ENCODE data around the gene LRMDA. TPM values are rescaled to one million over a fixed set of nuclear protein-coding genes. Genes with fewer than 3 reads are reported as not detected.

The LRMDA gene
- total and polyA plus RNA-seq, 2 of the 13 experiments (the other 11 are each of a cell fraction or from before 2014, with no cell fraction given), result 13.4 to 22.0 TPM

DNA sequence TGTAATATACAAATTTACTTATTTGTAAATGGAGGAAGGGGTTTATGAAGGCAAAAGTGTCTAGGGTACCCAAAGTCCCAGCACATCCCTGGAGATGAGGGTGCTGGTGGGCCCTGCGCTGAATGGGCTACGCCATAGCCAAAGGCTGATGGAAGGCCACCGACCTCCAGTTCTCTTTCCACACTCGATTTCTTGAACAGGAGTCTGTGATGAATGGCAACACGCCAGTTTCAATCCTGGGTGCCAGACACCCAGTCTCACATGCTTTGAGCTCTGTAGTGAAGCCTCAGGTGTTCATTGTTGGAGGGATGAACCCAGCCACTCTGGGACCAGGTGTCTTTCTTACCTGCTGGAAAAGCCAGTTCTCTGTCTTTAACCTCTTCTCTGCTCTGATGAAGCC, 752 bp downstream of the LRMDA start (continued):
- TF ChIP-seq SP4 (CRISPR knock-in tag; IDR thresholded peaks at IDR 0.05), result no peak
- TF ChIP-seq ZNF772 (CRISPR knock-in tag; IDR thresholded peaks at IDR 0.05), result 0 out of 2 replicates have a peak, but pooled peaks have one; percentile 27
- no peak for TF ChIP-seq ZIK1 (CRISPR knock-in tag; IDR thresholded peaks at IDR 0.05; ENCODE audit: borderline replicate concordance, low read depth)
- no peak; the same call in 1 of the 2 replicates for TF ChIP-seq NAIF1 (CRISPR knock-in tag; IDR thresholded peaks at IDR 0.05; ENCODE audit: borderline replicate concordance)
- no peak for TF ChIP-seq SYNCRIP (IDR thresholded peaks at IDR 0.05; ENCODE audit: insufficient read depth, low read depth, low read length)
- TF ChIP-seq ZBTB38 (CRISPR knock-in tag; IDR thresholded peaks at IDR 0.05), result no peak

DNA sequence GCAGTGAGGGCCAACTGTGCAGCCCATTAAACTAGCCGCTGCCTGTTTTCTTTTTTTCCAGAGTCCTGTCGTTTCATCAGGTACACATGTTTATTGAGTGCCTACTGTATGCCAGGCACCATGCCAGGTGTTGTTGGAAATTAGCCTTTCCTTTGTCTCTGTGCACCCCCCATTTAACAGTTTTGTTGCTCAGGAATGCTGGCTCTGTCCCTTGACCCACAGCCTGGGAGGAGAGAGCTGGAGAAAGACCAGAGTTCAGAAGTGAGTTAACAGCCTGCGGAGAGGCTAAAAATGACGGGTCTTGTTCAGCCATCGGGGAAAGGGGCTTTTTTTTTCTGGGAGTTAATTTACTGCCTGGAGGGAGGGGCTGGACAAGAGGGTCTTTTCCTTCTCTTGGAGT, 1.3 kb downstream of the LRMDA start:
- CTCF ChIA-PET (ENCODE audit: low intra/inter-chr PET ratio, low total read pairs), result no interaction called here
- Histone ChIP-seq H3K4me2 (ENCODE audit: low read depth, low read length) (peak overlapping the region; percentile 97), H3K9me3 (ENCODE audit: low read length) (no peaks in the 10 kb centered on the region), H2AFZ (ENCODE audit: low read length) (peak overlapping the region; percentile 15), H3K27me3 (ENCODE audit: control insufficient read depth in 1 of 2, insufficient read depth in 2 of 2, low read length in 2 of 2) (no peaks in the 10 kb centered on the region), H3K4me3 (replicated peaks in 1 of 3; ENCODE audit: insufficient read depth in 1 of 3, low read depth in 2 of 3, low read length in 3 of 3) (peak overlapping the region; percentile 77 to 95 (median 79)), H3K27ac (ENCODE audit: extremely low read length, insufficient read depth, low read length) (peak overlapping the region; percentile 92), H3K36me3 (replicated peaks in 1 of 2; ENCODE audit: control insufficient read depth in 1 of 2, insufficient read depth in 2 of 2, low read length in 2 of 2) (no peaks in the 10 kb centered on the region), H3K79me2 (ENCODE audit: insufficient read depth, low read length) (peaks cover 21% of the 10 kb centered on the region), H4K20me1 (ENCODE audit: insufficient read depth, low read length) (no peaks in the 10 kb centered on the region), H3K9ac (ENCODE audit: insufficient read depth, low read depth, low read length) (peak overlapping the region; percentile 91), H3K4me1 (ENCODE audit: insufficient read depth, low read length) (peaks cover 90% of the 10 kb centered on the region)
- in situ Hi-C loops (cut with HindIII; ENCODE audit: extremely low pct_ligation_motif_present, low pct_unique_long_range_greater_than_20kb) (loop anchor here (5.0 kb wide), 1 partner anchor 65 kb away; no protein-coding TSS in a partner anchor), intact Hi-C loops (cut with micrococcal nuclease; ENCODE audit: unreplicated experiment) (loop anchor here (5.0 to 10.0 kb wide), 2 partner anchors 65 to 92 kb away; no protein-coding TSS in a partner anchor)
- BruUV-seq (replicated peaks), result no TSS peak
- POLR2A ChIA-PET, result interaction anchor here (0.7 to 12.3 kb wide), 13 partner anchors 9 to 618 kb away, joined by 3 to 219 read pairs (median 4); partner anchors contain the start of gene ZNF503
- FAIRE-seq (peak; percentile 93), ATAC-seq (peak; percentile 33), DNase-seq (ENCODE audit: low spot score) (peak; percentile 59)
- WGBS (ENCODE audit: low lambda C conversion rate), result 0% methylated on average over 5 of the region's 5 CpGs
- TF ChIP-seq ADNP (CRISPR knock-in tag; IDR thresholded peaks at IDR 0.05) (no peak), AHDC1 (CRISPR knock-in tag; IDR thresholded peaks at IDR 0.05; ENCODE audit: borderline replicate concordance) (0 out of 2 replicates have a peak, but pooled peaks have one; percentile 19), TSC22D2 (CRISPR knock-in tag; IDR thresholded peaks at IDR 0.05; ENCODE audit: borderline replicate concordance) (no peak), SOX5 (CRISPR knock-in tag; IDR thresholded peaks at IDR 0.05; ENCODE audit: borderline replicate concordance) (peak; percentile 36; the same call in 1 of the 2 replicates), SNAPC4 (CRISPR knock-in tag; IDR thresholded peaks at IDR 0.05) (0 out of 2 replicates have a peak, but pooled peaks have one; percentile 32)
- TF ChIP-seq, protein P1, sequence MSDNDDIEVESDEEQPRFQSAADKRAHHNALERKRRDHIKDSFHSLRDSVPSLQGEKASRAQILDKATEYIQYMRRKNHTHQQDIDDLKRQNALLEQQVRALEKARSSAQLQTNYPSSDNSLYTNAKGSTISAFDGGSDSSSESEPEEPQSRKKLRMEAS (IDR thresholded peaks at IDR 0.05), result peak; percentile 15

Data from HepG2 (cell line).